ENCODE measurements around the gene EEF1AKMT1.

DNA sequence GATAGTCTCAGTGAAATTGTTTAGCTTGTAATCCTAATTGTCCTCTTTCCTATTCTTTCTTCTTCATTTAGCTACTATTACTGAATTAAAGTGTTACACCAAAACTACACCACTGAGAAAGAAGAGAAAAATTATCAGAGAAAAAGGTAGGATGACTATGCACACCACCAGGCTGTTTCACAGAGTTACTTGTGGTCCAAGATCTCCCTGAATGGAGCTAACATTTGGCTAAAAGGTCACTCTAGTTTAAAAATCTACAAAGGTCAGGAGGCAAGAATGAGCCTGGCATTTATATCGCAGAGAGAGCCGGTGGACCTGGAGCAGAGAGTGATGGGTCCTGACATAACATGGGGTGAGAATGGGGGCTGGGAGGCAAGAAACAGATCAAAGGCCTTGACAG, 37.0 kb upstream of the EEF1AKMT1 start:
- no peak for TF ChIP-seq POLR2AphosphoS5 (IDR thresholded peaks at IDR 0.05; ENCODE audit: low read depth)
- TF ChIP-seq, protein P1, sequence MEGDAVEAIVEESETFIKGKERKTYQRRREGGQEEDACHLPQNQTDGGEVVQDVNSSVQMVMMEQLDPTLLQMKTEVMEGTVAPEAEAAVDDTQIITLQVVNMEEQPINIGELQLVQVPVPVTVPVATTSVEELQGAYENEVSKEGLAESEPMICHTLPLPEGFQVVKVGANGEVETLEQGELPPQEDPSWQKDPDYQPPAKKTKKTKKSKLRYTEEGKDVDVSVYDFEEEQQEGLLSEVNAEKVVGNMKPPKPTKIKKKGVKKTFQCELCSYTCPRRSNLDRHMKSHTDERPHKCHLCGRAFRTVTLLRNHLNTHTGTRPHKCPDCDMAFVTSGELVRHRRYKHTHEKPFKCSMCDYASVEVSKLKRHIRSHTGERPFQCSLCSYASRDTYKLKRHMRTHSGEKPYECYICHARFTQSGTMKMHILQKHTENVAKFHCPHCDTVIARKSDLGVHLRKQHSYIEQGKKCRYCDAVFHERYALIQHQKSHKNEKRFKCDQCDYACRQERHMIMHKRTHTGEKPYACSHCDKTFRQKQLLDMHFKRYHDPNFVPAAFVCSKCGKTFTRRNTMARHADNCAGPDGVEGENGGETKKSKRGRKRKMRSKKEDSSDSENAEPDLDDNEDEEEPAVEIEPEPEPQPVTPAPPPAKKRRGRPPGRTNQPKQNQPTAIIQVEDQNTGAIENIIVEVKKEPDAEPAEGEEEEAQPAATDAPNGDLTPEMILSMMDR (conservative IDR thresholded peaks at IDR 0.05; ENCODE audit: low read depth in 2 of 2): no peak
- TF ChIP-seq EZH2 (IDR thresholded peaks at IDR 0.05; ENCODE audit: low read depth, unreplicated experiment): no peak
- TF ChIP-seq, protein P2, sequence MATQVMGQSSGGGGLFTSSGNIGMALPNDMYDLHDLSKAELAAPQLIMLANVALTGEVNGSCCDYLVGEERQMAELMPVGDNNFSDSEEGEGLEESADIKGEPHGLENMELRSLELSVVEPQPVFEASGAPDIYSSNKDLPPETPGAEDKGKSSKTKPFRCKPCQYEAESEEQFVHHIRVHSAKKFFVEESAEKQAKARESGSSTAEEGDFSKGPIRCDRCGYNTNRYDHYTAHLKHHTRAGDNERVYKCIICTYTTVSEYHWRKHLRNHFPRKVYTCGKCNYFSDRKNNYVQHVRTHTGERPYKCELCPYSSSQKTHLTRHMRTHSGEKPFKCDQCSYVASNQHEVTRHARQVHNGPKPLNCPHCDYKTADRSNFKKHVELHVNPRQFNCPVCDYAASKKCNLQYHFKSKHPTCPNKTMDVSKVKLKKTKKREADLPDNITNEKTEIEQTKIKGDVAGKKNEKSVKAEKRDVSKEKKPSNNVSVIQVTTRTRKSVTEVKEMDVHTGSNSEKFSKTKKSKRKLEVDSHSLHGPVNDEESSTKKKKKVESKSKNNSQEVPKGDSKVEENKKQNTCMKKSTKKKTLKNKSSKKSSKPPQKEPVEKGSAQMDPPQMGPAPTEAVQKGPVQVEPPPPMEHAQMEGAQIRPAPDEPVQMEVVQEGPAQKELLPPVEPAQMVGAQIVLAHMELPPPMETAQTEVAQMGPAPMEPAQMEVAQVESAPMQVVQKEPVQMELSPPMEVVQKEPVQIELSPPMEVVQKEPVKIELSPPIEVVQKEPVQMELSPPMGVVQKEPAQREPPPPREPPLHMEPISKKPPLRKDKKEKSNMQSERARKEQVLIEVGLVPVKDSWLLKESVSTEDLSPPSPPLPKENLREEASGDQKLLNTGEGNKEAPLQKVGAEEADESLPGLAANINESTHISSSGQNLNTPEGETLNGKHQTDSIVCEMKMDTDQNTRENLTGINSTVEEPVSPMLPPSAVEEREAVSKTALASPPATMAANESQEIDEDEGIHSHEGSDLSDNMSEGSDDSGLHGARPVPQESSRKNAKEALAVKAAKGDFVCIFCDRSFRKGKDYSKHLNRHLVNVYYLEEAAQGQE (IDR thresholded peaks at IDR 0.05; ENCODE audit: unreplicated experiment): no peak
- TF ChIP-seq, protein P3, sequence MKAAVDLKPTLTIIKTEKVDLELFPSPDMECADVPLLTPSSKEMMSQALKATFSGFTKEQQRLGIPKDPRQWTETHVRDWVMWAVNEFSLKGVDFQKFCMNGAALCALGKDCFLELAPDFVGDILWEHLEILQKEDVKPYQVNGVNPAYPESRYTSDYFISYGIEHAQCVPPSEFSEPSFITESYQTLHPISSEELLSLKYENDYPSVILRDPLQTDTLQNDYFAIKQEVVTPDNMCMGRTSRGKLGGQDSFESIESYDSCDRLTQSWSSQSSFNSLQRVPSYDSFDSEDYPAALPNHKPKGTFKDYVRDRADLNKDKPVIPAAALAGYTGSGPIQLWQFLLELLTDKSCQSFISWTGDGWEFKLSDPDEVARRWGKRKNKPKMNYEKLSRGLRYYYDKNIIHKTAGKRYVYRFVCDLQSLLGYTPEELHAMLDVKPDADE (IDR thresholded peaks at IDR 0.05): no peak
- no peak for TF ChIP-seq EZH2phosphoT487 (IDR thresholded peaks at IDR 0.05; ENCODE audit: unreplicated experiment)
- no peak for TF ChIP-seq JUNB (IDR thresholded peaks at IDR 0.05; ENCODE audit: unreplicated experiment)
- TF ChIP-seq STAT1 (IDR thresholded peaks at IDR 0.05; ENCODE audit: unreplicated experiment): no peak
- no peak for TF ChIP-seq NANOG (IDR thresholded peaks at IDR 0.05; ENCODE audit: borderline replicate concordance)

Measured in GM23338 (cell line).